HepG2 (cell line): ENCODE results near the gene TM4SF18. TPM values are rescaled to one million over a fixed set of nuclear protein-coding genes. Genes with fewer than 3 reads are reported as not detected.

ENCODE experiments used
- ATAC-seq: fragments of 200-7000 bp; cut with Tn5 transposase; 3 replicates; pipeline ENCODE4 v1.9.1; 2020; ENCODE audit warnings: mild to moderate bottlenecking, moderate library complexity
- BruUV-seq: library from RNA; stranded (reverse); fragments of 400-500 nt; replicated peaks from 2 replicates; lab custom pipeline; 2021; lab: Mats Ljungman, UMichigan
- CTCF ChIA-PET: fragments of 300-600 bp; formaldehyde crosslinking; extraction: SDS; loops from one replicate; lab custom pipeline; 2021; ENCODE audit warnings: low total read pairs, inconsistent platforms, low intra/inter-chr PET ratio; lab: Yijun Ruan, JAX
- POLR2A ChIA-PET: fragments of 350-600 bp; sonication (Branson Sonifier 250); formaldehyde crosslinking; loops from one replicate; lab custom pipeline; 2020; ENCODE audit warnings: antibody characterized with exemption, inconsistent platforms; lab: Yijun Ruan, JAX
- DNase-seq: peaks from one replicate; pipeline ENCODE4 v3.0.0-alpha.2; 2015; ENCODE audit warnings: low spot score
- FAIRE-seq: peaks from 3 replicates; lab custom pipeline; 2011; peaks lifted over from hg19 to GRCh38; lab: Jason Lieb, UNC
- H2AFZ ChIP-seq: one replicate; pipeline ENCODE4 v1.6.1; 2011; ENCODE audit warnings: low read length, inconsistent platforms
- H3K27ac ChIP-seq: fragments of 300-600 bp; 3 replicates; pipeline ENCODE4 v1.8.0; 2011; ENCODE audit warnings: mixed run types, mild to moderate bottlenecking, mixed read lengths, low read length, inconsistent platforms; ENCODE audit not compliant: insufficient read depth; ENCODE audit errors: extremely low read length
- H3K27me3 ChIP-seq, 2 experiments: fragments of 200-600 bp in 1 of 2; 2 replicates in 1 of 2; 3 replicates in 1 of 2; pipeline versions ENCODE4 v1.6.0 to v1.8.0; 2011; ENCODE audit warnings: low read length in 2 of 2, mild to moderate bottlenecking in 2 of 2, moderate library complexity in 2 of 2, inconsistent platforms in 1 of 2; ENCODE audit not compliant: insufficient read depth in 2 of 2, control insufficient read depth in 1 of 2
- H3K36me3 ChIP-seq, 2 experiments: fragments of 200-600 bp in 1 of 2; replicated peaks in 1 of 2; 2 replicates in 1 of 2; 3 replicates in 1 of 2; pipeline versions ENCODE4 v1.5.1 to v1.8.0; 2011; ENCODE audit warnings: low read length in 2 of 2, inconsistent platforms in 1 of 2; ENCODE audit not compliant: insufficient read depth in 2 of 2, control insufficient read depth in 1 of 2
- H3K4me1 ChIP-seq: 2 replicates; pipeline ENCODE4 v1.5.1; 2012; ENCODE audit warnings: low read length, inconsistent platforms; ENCODE audit not compliant: insufficient read depth
- H3K4me2 ChIP-seq: 2 replicates; pipeline ENCODE4 v1.6.0; 2011; ENCODE audit warnings: low read depth, low read length, inconsistent platforms
- H3K4me3 ChIP-seq, 3 experiments: fragments of 200-600 bp in 1 of 3; sonication (generic), shearing (Covaris generic) in 1 of 3; replicated peaks in 1 of 3; 2 replicates each; pipeline ENCODE4 v1.5.1; 2011 to 2016; ENCODE audit warnings: low read length in 3 of 3, inconsistent platforms in 2 of 3, low read depth in 2 of 3, mild to moderate bottlenecking in 2 of 3, control low read depth in 1 of 3, mixed read lengths in 1 of 3; ENCODE audit not compliant: insufficient read depth in 1 of 3
- H3K79me2 ChIP-seq: one replicate; pipeline ENCODE4 v1.6.1; 2011; ENCODE audit warnings: low read length, inconsistent platforms; ENCODE audit not compliant: insufficient read depth
- H3K9ac ChIP-seq: 2 replicates; pipeline ENCODE4 v1.6.0; 2011; ENCODE audit warnings: mild to moderate bottlenecking, low read depth, low read length, inconsistent platforms; ENCODE audit not compliant: insufficient read depth
- H3K9me3 ChIP-seq: 2 replicates; pipeline ENCODE4 v1.5.1; 2012; ENCODE audit warnings: mild to moderate bottlenecking, low read length
- H4K20me1 ChIP-seq: 2 replicates; pipeline ENCODE4 v1.6.0; 2011; ENCODE audit warnings: inconsistent platforms, mild to moderate bottlenecking, low read length, moderate library complexity; ENCODE audit not compliant: insufficient read depth
- ATAD3A ChIP-seq: sonication (generic); formaldehyde crosslinking; IDR thresholded peaks from 2 replicates; pipeline ENCODE4 v1.4.0; 2020; ENCODE audit warnings: missing genetic modification reagents
- CHD4 ChIP-seq: fragments of 200-600 bp; sonication (generic); IDR thresholded peaks from 2 replicates; pipeline ENCODE4 v1.7.0; 2017; ENCODE audit warnings: mild to moderate bottlenecking, low read length, borderline replicate concordance
- E2F2 ChIP-seq: sonication (generic); formaldehyde crosslinking; IDR thresholded peaks from 2 replicates; pipeline ENCODE4 v1.4.0; 2020; ENCODE audit warnings: missing genetic modification reagents, borderline replicate concordance
- FOXK1 ChIP-seq: sonication (generic); formaldehyde crosslinking; IDR thresholded peaks from 2 replicates; pipeline ENCODE4 v1.4.0; 2020; ENCODE audit warnings: low read depth, missing genetic modification reagents, borderline replicate concordance
- MAFF ChIP-seq: IDR thresholded peaks from 2 replicates; pipeline ENCODE4 v1.6.1; 2011; ENCODE audit warnings: low read depth, low read length, improper control_type of control experiment
- MAFK ChIP-seq, 2 experiments: IDR thresholded peaks in 1 of 2; conservative IDR thresholded peaks in 1 of 2; 2 replicates each; pipeline ENCODE4 v1.6.1; 2011; ENCODE audit warnings: improper control_type of control experiment in 2 of 2, low read length in 2 of 2
- MTA3 ChIP-seq: sonication (generic); formaldehyde crosslinking; IDR thresholded peaks from 2 replicates; pipeline ENCODE4 v1.4.0; 2020; ENCODE audit warnings: missing genetic modification reagents
- TBX3 ChIP-seq: fragments of 450-650 bp; IDR thresholded peaks from 2 replicates; pipeline ENCODE4 v1.6.1; 2017; ENCODE audit warnings: antibody characterized with exemption, mild to moderate bottlenecking, inconsistent platforms, borderline replicate concordance
- ZNF264 ChIP-seq: sonication (generic); formaldehyde crosslinking; IDR thresholded peaks from 2 replicates; pipeline ENCODE4 v1.4.0; 2020; ENCODE audit warnings: missing genetic modification reagents
- ZSCAN5A ChIP-seq: sonication (generic); formaldehyde crosslinking; IDR thresholded peaks from 2 replicates; pipeline ENCODE4 v1.8.0; 2022; ENCODE audit warnings: mild to moderate bottlenecking, missing genetic modification reagents, borderline replicate concordance
- WGBS: methylation state at CpG from one replicate; pipeline ENCODE4 v1.1.6; 2017; ENCODE audit warnings: low lambda C conversion rate; 5-methylcytosine and 5-hydroxymethylcytosine counted together
- in situ Hi-C: cut with HindIII; loops from 2 replicates; pipeline ENCODE4 v1.10.0; 2017; ENCODE audit warnings: low pct_unique_long_range_greater_than_20kb; ENCODE audit not compliant: extremely low pct_ligation_motif_present
- intact Hi-C: fragments of 100-400 bp; cut with micrococcal nuclease; formaldehyde crosslinking; loops from one replicate; pipeline ENCODE4 v1.10.0; 2022; ENCODE audit not compliant: unreplicated experiment
- polyA plus RNA-seq, 8 experiments: library from polyadenylated mRNA; depleted of rRNA in 3 of 8; stranded (reverse) in 7 of 8; unstranded in 1 of 8; fragments of >200 nt; fragmentation: Illumina TruSeq in 4 of 8; extraction: Trizol in 4 of 8; gene quantifications; 2 replicates each; pipeline versions ENCODE4 v1.2.1 to v1.2.3, GENCODE V29; 2011 to 2016; ENCODE audit warnings: low read depth in 4 of 8, missing spikeins in 1 of 8, mixed read lengths in 1 of 8; ENCODE audit not compliant: insufficient read depth in 1 of 8
- total RNA-seq, 5 experiments: library from RNA; depleted of rRNA; stranded (reverse); fragments of >200 nt; fragmentation: Illumina TruSeq; extraction: Trizol; gene quantifications; 2 replicates each; pipeline ENCODE4 v1.2.3, GENCODE V29; 2016; ENCODE audit warnings: low read depth in 1 of 5
- TF ChIP-seq, protein P1 (sequence below): sonication (generic); formaldehyde crosslinking; IDR thresholded peaks from 2 replicates; pipeline ENCODE4 v1.4.0; 2020; ENCODE audit warnings: missing genetic modification reagents, borderline replicate concordance
- TF ChIP-seq, protein P2 (sequence below): sonication (generic); formaldehyde crosslinking; IDR thresholded peaks from 2 replicates; pipeline ENCODE4 v1.8.0; 2023; ENCODE audit warnings: mild to moderate bottlenecking, missing genetic modification reagents

TM4SF18 gene
- total and polyA plus RNA-seq, 2 of the 13 experiments (the other 11 are each of a cell fraction or from before 2014, with no cell fraction given) = 0.15 TPM; not detected in 1

- TF ChIP-seq, protein P1, sequence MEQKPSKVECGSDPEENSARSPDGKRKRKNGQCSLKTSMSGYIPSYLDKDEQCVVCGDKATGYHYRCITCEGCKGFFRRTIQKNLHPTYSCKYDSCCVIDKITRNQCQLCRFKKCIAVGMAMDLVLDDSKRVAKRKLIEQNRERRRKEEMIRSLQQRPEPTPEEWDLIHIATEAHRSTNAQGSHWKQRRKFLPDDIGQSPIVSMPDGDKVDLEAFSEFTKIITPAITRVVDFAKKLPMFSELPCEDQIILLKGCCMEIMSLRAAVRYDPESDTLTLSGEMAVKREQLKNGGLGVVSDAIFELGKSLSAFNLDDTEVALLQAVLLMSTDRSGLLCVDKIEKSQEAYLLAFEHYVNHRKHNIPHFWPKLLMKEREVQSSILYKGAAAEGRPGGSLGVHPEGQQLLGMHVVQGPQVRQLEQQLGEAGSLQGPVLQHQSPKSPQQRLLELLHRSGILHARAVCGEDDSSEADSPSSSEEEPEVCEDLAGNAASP (CRISPR knock-in tag) = no peak
- TF ChIP-seq E2F2 = no peak
- TF ChIP-seq TBX3 = no peak
- no peak for TF ChIP-seq ZNF264
- no peak for TF ChIP-seq ZSCAN5A (CRISPR knock-in tag)
- no peak for TF ChIP-seq MTA3 (CRISPR knock-in tag)
- TF ChIP-seq FOXK1 (CRISPR knock-in tag) = no peak
These were observed 665 bp downstream of the TM4SF18 start (continued) for GRCh38 chr3:149332771-149333170.

DNA sequence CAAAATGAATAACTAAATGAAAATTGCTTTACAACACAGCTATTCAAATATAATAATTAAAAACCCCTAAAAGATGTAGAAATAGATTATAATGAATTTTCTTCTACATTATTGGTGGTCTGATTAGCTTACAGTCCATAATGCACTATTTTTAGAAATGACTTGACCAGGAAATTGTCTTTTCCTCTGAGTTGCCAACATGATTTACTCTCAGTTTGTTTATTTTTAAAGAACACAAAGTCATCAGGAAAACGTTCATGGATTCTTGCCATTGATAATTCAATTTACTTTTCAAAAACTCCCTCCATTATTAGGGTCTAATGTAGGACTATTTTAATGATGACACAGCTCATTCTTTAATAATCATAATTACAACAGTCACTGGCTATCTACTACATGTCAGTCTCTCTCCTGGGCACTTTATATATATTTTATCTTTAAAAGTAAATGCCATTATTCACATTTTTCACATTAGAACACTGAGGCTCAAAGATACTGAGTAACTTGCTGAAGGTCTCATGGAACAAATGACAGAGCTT, 1.1 kb downstream of the TM4SF18 start:
- intact Hi-C loops (loop anchor here (5.0 kb wide), 1 partner anchor 375 kb away; no protein-coding TSS in a partner anchor), in situ Hi-C loops (no loop called here)
- H3K27me3 ChIP-seq = no peaks in the 10 kb centered on the region
- H4K20me1 ChIP-seq = no peaks in the 10 kb centered on the region
- ChIA-PET POLR2A (no interaction called here), CTCF (no interaction called here)
- no peak overlapping the region for H2AFZ ChIP-seq
- H3K27ac ChIP-seq = no peak overlapping the region
- no peak overlapping the region for H3K4me3 ChIP-seq
- no peaks in the 10 kb centered on the region for H3K9me3 ChIP-seq
- H3K79me2 ChIP-seq = no peaks in the 10 kb centered on the region
- no peak overlapping the region for H3K4me2 ChIP-seq
- BruUV-seq = no TSS peak
- FAIRE-seq = no peak
- H3K36me3 ChIP-seq = no peaks in the 10 kb centered on the region
- TF ChIP-seq CHD4 (no peak), MAFK (conservative IDR thresholded peaks at IDR 0.05 in 1 of 2, IDR thresholded peaks at IDR 0.05 in 1 of 2; ENCODE audit: low read length in 2 of 2) (peak; percentile 23 to 62; a peak in 3 of 4 replicates), MAFF (peak; percentile 46; the same call in 1 of the 2 replicates), ATAD3A (no peak)
- TF ChIP-seq, protein P2, sequence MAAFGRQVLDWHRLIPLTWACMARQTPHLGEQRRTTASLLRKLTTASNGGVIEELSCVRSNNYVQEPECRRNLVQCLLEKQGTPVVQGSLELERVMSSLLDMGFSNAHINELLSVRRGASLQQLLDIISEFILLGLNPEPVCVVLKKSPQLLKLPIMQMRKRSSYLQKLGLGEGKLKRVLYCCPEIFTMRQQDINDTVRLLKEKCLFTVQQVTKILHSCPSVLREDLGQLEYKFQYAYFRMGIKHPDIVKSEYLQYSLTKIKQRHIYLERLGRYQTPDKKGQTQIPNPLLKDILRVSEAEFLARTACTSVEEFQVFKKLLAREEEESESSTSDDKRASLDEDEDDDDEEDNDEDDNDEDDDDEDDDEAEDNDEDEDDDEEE = no peak
- no peak overlapping the region for H3K9ac ChIP-seq
- H3K4me1 ChIP-seq = peaks cover 20% of the 10 kb centered on the region
- WGBS = 29% methylated on average over 1 of the region's 1 CpG
- no peak for ATAC-seq
- no peak for DNase-seq
